Measurements from ENCODE around the gene CDH13. TPM values are rescaled to one million over a fixed set of nuclear protein-coding genes. Genes with fewer than 3 reads are reported as not detected.
A peak's percentile ranks its signal among the peaks of the same experiment; 100 is the strongest.

Gene CDH13
- total RNA-seq, 4 donors from 2014 or later: 5.8 to 36.7 (median 20.4) TPM

DNA sequence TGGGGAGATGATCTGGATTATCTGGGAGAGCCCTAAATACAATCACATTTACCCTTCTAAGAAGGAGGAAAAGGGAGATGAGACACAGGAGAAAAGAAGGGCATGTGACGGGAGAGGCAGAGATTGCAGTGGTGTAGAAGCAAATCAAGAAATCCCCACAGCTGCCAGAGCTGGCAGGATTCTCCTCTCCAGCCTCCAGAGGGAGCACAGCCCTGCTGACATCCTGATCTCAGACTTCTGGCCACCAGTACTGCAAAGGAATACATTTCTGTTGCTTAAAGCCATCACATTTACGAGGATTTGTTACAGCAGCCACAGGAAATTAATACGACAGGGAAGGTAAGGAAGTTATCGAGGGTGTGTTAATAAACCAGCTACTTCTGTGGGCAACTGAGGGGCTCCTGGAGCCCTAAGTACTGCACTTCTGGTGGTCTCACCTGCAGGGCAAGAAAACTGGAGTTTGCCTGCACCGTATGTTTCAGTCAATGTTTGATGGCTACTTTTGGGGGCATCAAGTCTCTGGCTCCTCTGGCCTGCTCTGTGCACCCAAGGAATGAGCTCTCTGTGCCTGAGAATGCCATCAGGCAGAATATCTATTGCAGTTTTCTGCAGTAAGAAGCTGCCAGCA lies 22.9 kb upstream of the CDH13 start:
- no peak overlapping the region for H3K27ac ChIP-seq
- H3K4me3 ChIP-seq: no peak overlapping the region
- H3K4me1 ChIP-seq: no peaks in the 10 kb centered on the region
- intact Hi-C loops (cut with DNase I; ENCODE audit: low total_unique reads) (no loop called here), in situ Hi-C loops (cut with MboI; ENCODE audit: low sequenced_read_pairs in 4 of 4) (loop anchor here in 3 of 4 donors (25.0 kb wide), 2 partner anchors 608 to 833 kb away; no protein-coding TSS in a partner anchor)
- peak; percentile 41 to 58 for DNase-seq
- ATAC-seq: peak; percentile 88 to 97
- TF ChIP-seq, protein P1, sequence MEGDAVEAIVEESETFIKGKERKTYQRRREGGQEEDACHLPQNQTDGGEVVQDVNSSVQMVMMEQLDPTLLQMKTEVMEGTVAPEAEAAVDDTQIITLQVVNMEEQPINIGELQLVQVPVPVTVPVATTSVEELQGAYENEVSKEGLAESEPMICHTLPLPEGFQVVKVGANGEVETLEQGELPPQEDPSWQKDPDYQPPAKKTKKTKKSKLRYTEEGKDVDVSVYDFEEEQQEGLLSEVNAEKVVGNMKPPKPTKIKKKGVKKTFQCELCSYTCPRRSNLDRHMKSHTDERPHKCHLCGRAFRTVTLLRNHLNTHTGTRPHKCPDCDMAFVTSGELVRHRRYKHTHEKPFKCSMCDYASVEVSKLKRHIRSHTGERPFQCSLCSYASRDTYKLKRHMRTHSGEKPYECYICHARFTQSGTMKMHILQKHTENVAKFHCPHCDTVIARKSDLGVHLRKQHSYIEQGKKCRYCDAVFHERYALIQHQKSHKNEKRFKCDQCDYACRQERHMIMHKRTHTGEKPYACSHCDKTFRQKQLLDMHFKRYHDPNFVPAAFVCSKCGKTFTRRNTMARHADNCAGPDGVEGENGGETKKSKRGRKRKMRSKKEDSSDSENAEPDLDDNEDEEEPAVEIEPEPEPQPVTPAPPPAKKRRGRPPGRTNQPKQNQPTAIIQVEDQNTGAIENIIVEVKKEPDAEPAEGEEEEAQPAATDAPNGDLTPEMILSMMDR (IDR thresholded peaks at IDR 0.05 in 4 of 5, conservative IDR thresholded peaks at IDR 0.05 in 1 of 5): peak; percentile 57 to 81 (median 63)
- TF ChIP-seq POLR2A (IDR thresholded peaks at IDR 0.05): no peak
- no peaks in the 10 kb centered on the region for H3K36me3 ChIP-seq
- H3K9me3 ChIP-seq: no peaks in the 10 kb centered on the region
- no peaks in the 10 kb centered on the region for H3K27me3 ChIP-seq

DNA sequence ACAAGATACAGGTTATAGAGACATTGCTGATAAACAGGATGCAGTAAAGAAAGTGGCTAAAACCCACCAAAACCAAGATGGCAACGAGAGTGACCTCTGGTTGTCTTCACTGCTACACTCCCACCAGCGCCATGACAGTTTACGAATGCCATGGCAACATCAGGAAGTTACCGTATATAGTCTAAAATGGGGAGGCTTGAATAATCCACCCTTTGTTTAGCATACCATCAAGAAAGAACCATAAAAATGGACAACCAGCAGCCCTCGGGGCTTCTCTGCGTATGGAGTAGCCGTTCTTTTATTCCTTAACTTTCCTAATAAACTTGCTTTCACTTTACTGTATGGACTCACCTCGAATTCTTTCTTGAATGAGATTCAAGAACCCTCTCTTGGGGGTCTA lies 21.7 kb upstream of the CDH13 start:
- in situ Hi-C loops (cut with MboI; ENCODE audit: low sequenced_read_pairs in 4 of 4) (loop anchor here in 3 of 4 donors (25.0 kb wide), 2 partner anchors 607 to 832 kb away; no protein-coding TSS in a partner anchor), intact Hi-C loops (cut with DNase I; ENCODE audit: low total_unique reads) (no loop called here)
- DNase-seq (no peak), ATAC-seq (no peak)
- H3K27me3 ChIP-seq: no peaks in the 10 kb centered on the region
- no peaks in the 10 kb centered on the region for H3K9me3 ChIP-seq
- H3K27ac ChIP-seq: no peak overlapping the region
- H3K4me1 ChIP-seq: no peaks in the 10 kb centered on the region
- TF ChIP-seq, protein P1 (IDR thresholded peaks at IDR 0.05 in 4 of 5, conservative IDR thresholded peaks at IDR 0.05 in 1 of 5): no peak
- TF ChIP-seq POLR2A (IDR thresholded peaks at IDR 0.05): no peak
- no peak overlapping the region for H3K4me3 ChIP-seq
- no peaks in the 10 kb centered on the region for H3K36me3 ChIP-seq

DNA sequence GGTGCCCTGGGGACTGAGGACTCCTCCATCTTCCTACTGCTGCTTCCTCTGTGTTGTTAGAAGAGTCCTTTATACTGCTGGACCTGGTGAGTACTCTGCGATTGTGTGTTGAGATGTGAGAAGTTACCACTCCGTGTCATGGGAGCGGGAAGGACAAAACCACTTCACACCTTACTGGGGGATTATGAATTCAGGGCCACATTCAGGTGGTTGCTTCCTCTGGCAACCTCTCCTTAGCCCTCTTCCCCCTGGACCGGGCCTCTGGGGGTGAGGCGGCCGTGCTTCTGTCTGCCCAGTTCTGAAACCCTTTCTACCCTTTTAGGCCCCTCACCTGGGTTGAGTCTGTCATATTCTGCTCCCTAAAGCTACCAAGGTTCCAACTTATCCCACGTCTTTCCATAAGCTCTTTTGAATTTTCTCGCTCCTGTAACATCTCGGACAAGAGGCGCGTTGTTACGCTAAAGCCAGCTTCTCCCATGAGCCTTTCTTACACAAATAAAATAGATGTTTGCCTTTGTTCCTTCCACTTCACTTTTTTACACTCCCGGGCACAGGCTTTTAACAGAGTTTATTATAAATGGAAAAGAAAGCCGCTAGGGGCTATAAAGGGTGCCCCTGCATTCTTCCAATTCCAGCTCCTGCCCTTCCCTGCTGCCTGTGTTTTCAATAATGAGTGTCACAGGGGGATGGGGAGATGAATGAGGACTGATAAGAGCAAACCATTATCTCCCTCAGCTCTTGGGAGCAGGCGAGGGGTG lies 20.7 kb upstream of the CDH13 start:
- TF ChIP-seq, protein P1 (IDR thresholded peaks at IDR 0.05 in 4 of 5, conservative IDR thresholded peaks at IDR 0.05 in 1 of 5): no peak
- no peak for TF ChIP-seq POLR2A (IDR thresholded peaks at IDR 0.05)
- Histone ChIP-seq H3K9me3 (no peaks in the 10 kb centered on the region), H3K27me3 (no peaks in the 10 kb centered on the region), H3K4me3 (no peak overlapping the region), H3K36me3 (no peaks in the 10 kb centered on the region), H3K27ac (no peak overlapping the region), H3K4me1 (no peaks in the 10 kb centered on the region)
- ATAC-seq (no peak), DNase-seq (no peak)
- intact Hi-C loops (cut with DNase I; ENCODE audit: low total_unique reads) (no loop called here), in situ Hi-C loops (cut with MboI; ENCODE audit: low sequenced_read_pairs in 4 of 4) (loop anchor here in 3 of 4 donors (25.0 kb wide), 2 partner anchors 606 to 831 kb away; no protein-coding TSS in a partner anchor)

DNA sequence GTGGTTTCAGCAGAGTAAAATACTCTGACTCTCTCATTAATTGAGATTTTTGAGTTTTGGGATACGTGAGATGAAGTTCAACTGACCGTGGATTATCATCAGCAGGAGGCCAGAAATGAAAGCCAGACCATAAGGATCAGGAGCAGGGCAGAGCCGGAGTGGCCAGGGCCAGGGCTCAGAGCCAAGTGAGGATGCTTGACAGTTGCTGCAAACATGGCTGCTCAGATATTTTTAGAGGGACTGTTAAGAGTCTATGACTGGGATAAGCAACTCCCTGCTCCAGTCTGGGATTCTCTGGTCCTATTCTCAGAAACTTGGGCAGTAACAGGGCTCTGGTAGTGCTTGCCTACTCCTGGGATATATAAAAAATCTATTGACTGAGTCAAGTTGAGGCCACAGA lies 17.6 kb upstream of the CDH13 start:
- H3K27ac ChIP-seq: peak overlapping the region in 3 of 4 donors; percentile 46 to 55 (median 54)
- peak; percentile 47 to 50 for DNase-seq

More for the DNA sequence above, 17.6 kb upstream of the CDH13 start:
- H3K4me1 ChIP-seq: no peaks in the 10 kb centered on the region
- TF ChIP-seq, protein P1 (IDR thresholded peaks at IDR 0.05 in 4 of 5, conservative IDR thresholded peaks at IDR 0.05 in 1 of 5): no peak
- no peak for TF ChIP-seq POLR2A (IDR thresholded peaks at IDR 0.05)
- intact Hi-C loops (cut with DNase I; ENCODE audit: low total_unique reads): loop anchor here (1.0 kb wide), 1 partner anchor 18 kb away; no protein-coding TSS in a partner anchor
- H3K27me3 ChIP-seq: no peaks in the 10 kb centered on the region
- H3K4me3 ChIP-seq: no peak overlapping the region
- ATAC-seq: peak; percentile 89 to 92
- in situ Hi-C loops (cut with MboI; ENCODE audit: low sequenced_read_pairs in 4 of 4): loop anchor here in 3 of 4 donors (25.0 kb wide), 2 partner anchors 603 to 828 kb away; no protein-coding TSS in a partner anchor
- H3K36me3 ChIP-seq: no peaks in the 10 kb centered on the region
- H3K9me3 ChIP-seq: no peaks in the 10 kb centered on the region
